ENCODE data around the gene GRPEL1. TPM values are rescaled to one million over a fixed set of nuclear protein-coding genes. Genes with fewer than 3 reads are reported as not detected.

Gene GRPEL1
- total RNA-seq, 1 donor from 2014 or later = 31.5 TPM

GRCh38 chr4:7110546-7110945, 42.7 kb upstream of the GRPEL1 start:
- TF ChIP-seq, protein P1, sequence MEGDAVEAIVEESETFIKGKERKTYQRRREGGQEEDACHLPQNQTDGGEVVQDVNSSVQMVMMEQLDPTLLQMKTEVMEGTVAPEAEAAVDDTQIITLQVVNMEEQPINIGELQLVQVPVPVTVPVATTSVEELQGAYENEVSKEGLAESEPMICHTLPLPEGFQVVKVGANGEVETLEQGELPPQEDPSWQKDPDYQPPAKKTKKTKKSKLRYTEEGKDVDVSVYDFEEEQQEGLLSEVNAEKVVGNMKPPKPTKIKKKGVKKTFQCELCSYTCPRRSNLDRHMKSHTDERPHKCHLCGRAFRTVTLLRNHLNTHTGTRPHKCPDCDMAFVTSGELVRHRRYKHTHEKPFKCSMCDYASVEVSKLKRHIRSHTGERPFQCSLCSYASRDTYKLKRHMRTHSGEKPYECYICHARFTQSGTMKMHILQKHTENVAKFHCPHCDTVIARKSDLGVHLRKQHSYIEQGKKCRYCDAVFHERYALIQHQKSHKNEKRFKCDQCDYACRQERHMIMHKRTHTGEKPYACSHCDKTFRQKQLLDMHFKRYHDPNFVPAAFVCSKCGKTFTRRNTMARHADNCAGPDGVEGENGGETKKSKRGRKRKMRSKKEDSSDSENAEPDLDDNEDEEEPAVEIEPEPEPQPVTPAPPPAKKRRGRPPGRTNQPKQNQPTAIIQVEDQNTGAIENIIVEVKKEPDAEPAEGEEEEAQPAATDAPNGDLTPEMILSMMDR (IDR thresholded peaks at IDR 0.05; ENCODE audit: insufficient read depth, low read length, poor library complexity, severe bottlenecking) = no peak
- Histone ChIP-seq H3K4me3 (ENCODE audit: low read depth, low read length) (no peak overlapping the region), H3K36me3 (ENCODE audit: control insufficient read depth, insufficient read depth, low read length) (no peaks in the 10 kb centered on the region), H3K27me3 (ENCODE audit: control insufficient read depth, insufficient read depth, low read length) (peaks cover 8% of the 10 kb centered on the region)
- no peak for DNase-seq (ENCODE audit: low read depth)

DNA sequence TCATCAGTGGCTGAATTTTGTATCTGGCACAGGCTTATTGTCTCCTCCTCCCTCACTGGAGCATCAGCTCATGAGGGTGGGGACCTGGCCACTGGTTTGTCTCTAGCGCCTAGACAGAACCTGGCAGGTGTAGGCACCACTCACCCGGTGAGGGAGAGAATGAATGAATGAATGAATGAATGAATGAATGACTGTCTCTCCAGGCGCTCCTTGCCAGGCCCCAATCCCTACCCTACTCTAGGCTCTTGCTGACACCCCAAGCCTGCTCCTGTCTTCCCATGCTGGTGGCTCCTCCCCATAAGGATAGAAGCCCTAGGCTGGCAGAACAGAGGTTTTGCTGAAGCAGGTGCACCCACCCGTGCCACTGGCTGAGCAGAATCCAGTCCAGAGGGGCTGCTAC, 41.3 kb upstream of the GRPEL1 start:
- peaks cover 12% of the 10 kb centered on the region for H3K27me3 ChIP-seq (ENCODE audit: control insufficient read depth, insufficient read depth, low read length)
- H3K36me3 ChIP-seq (ENCODE audit: control insufficient read depth, insufficient read depth, low read length) = no peaks in the 10 kb centered on the region
- DNase-seq (ENCODE audit: low read depth) = no peak
- TF ChIP-seq, protein P1 (IDR thresholded peaks at IDR 0.05; ENCODE audit: insufficient read depth, low read length, poor library complexity, severe bottlenecking) = no peak
- no peak overlapping the region for H3K4me3 ChIP-seq (ENCODE audit: low read depth, low read length)

- Histone ChIP-seq H3K4me3 (ENCODE audit: low read depth, low read length) (no peak overlapping the region), H3K36me3 (ENCODE audit: control insufficient read depth, insufficient read depth, low read length) (no peaks in the 10 kb centered on the region), H3K27me3 (ENCODE audit: control insufficient read depth, insufficient read depth, low read length) (peaks cover 17% of the 10 kb centered on the region)
- TF ChIP-seq, protein P1 (IDR thresholded peaks at IDR 0.05; ENCODE audit: insufficient read depth, low read length, poor library complexity, severe bottlenecking) = no peak
- DNase-seq (ENCODE audit: low read depth) = no peak
These were observed 40.8 kb upstream of the GRPEL1 start for GRCh38 chr4:7108660-7109059.

DNA sequence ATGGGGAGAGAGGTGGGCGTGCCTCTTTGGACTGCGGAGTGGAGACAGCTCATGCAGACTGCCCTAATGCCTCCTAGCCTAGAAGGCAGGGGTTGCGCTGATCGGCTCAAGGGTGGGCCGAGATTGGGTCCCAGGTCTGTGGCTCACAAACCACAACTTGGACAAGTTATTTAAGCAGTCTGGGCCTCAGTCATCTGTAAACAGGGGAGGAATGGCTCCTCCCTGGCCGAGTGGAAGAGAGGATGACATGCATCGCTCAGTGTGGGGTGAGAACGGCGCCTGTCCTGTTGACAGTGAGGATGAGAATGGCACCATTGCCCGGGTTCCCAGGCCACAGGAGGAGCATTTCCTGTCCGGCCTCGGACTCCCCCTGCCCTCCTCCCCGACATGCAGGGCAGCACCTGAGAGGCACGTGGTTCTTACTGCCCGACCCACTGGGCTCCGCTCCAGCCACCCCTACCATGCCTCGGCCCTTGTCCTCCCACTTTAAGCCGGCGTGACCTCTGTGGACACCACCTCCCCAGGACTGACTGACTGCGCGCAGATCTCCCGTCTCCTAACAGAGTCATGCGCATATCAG, 40.3 kb upstream of the GRPEL1 start:
- DNase-seq (ENCODE audit: low read depth) = no peak
- no peak overlapping the region for H3K4me3 ChIP-seq (ENCODE audit: low read depth, low read length)
- TF ChIP-seq, protein P1 (IDR thresholded peaks at IDR 0.05; ENCODE audit: insufficient read depth, low read length, poor library complexity, severe bottlenecking) = no peak

GRCh38 chr4:7107166-7107905, 39.5 kb upstream of the GRPEL1 start:
- peaks cover 19% of the 10 kb centered on the region for H3K27me3 ChIP-seq (ENCODE audit: control insufficient read depth, insufficient read depth, low read length)
- H3K36me3 ChIP-seq (ENCODE audit: control insufficient read depth, insufficient read depth, low read length) = no peaks in the 10 kb centered on the region
- no peak for DNase-seq (ENCODE audit: low read depth)
- TF ChIP-seq, protein P1 (IDR thresholded peaks at IDR 0.05; ENCODE audit: insufficient read depth, low read length, poor library complexity, severe bottlenecking) = no peak
- no peak overlapping the region for H3K4me3 ChIP-seq (ENCODE audit: low read depth, low read length)

More for the DNA sequence above, 40.3 kb upstream of the GRPEL1 start:
- no peaks in the 10 kb centered on the region for H3K36me3 ChIP-seq (ENCODE audit: control insufficient read depth, insufficient read depth, low read length)
- peaks cover 20% of the 10 kb centered on the region for H3K27me3 ChIP-seq (ENCODE audit: control insufficient read depth, insufficient read depth, low read length)

Measured in kidney epithelial cell (primary cell).